ENCODE results near the gene DPP9.
"Not testable (repeated sequence)": the region's sequence is repeated elsewhere in the genome, so short reads cannot be mapped to it uniquely, and the experiment has no call there.

Gene DPP9

DNA sequence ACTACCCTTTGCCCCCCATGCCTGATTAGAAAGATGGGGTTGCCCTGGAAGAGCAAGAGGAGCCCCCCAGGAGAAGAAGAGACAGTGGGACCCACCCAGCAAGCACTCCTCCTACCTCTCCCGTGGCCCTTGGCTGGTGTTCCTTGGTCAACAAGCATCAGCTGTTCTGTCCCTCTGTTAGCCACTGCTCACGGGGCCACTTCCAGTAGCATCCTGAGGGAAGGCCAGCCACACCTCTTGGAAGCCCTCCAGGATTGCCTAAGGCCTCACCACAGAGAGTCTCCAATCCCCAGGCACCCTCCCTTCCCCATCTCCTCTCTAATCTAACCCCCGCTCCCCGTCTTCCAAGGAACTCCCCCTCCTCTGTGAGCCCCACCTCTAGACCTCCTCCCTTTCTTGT lies 15.1 kb upstream of the DPP9 start:
- DNase-seq: no peak

DNA sequence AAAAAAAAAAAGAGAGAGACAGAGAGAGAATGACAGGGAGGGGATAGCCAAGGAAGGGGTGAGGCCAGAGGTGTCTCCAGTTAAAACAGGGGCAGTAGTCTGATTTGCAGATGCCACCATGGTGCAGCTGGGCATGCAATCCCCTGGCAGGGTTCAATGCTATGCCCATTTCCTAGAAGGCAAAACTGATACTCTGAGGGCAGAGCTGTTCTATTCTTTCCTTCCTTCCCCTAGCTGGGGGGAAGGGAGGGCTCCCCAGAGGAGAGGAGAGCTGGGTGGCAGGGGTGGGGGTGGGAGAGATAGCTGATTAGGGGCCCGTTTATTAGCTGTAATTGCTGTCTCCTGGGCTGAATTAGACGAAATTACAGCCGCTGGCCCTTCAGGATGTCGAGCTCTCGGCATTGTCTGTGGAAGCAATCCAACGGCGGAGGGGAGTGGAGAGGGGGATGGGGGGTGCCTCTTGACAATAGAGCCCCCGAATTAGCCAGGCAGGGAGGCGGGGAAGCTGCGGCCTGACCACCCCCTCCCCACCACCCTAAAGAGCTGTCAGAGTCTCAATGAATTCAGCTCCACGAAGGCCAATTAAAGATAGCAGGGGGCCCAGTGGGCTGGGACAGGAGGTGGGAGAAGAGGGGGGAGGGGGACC lies 14.4 kb upstream of the DPP9 start:
- no peak for DNase-seq

DNA sequence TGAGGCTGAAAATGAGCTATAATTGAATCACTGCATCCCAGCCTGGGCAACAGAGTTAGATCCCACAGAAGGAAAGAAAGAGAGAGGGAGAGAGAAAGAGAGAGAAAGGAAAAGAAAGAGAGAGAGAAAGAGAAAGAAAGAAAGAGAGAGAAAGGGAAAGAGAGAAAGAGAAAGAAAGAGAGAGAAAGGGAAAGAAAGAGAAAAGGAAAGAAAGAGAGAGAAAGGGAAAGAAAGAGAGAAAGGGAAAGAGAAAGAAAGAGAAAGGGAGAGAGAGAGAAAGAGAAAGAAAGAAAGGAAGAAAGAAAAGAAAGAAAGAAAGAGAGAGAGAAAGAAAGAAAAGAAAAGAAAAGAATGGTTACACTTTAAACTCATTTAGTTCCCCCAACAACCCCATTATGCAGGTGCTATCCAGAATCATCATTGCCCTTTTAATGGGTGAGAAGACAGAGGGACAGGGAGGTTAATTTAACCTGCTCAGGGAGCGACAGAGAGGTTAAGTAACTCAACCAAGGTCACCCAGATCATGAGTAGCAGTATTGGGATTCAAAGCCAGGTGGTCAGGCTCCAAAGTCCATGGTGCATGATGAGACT lies 10.2 kb upstream of the DPP9 start:
- DNase-seq: no peak

DNA sequence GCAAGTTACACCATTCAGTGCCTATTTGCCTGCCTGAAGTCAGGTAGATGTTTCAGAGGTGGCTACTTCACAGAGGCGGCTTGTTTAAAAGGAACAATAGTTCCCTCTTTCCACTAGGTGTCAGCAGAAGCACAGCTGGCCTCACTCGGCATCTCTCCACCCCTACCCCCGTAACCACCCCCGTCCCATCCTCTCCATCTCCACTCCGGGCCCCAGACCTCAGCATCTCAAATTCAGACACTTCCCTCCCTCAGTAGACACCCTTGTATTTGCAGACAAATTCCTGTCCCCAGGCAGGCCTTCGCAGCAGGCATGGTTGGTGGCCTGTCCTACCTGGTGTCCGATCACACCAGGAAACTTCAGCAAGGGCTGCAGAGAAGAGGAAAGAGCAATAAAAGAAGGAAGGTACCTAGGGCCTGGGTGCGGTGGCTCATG lies 9.1 kb upstream of the DPP9 start:
- peak; percentile 67 for DNase-seq

DNA sequence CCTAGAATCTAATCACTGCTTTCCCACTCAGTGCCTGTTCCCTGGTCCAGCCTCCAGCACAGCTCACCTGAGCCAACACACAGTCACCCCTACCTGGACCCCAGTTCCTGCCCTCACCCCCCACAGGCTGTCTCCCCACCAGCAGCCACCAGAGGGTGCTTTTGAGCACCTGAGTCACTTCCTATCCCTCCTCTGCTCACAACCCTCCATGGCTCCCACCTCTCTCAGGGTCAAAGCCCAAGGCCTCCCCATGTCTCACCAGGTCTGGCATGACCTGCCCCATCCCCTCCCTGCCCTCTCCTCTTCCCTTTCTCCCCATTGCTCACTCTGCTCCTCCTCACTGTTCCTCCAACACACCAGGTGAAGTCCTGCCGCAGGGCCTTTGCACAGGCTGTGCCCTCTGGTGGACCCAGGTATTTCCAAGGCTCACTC lies 7.1 kb upstream of the DPP9 start:
- peak; percentile 55 for DNase-seq

DNA sequence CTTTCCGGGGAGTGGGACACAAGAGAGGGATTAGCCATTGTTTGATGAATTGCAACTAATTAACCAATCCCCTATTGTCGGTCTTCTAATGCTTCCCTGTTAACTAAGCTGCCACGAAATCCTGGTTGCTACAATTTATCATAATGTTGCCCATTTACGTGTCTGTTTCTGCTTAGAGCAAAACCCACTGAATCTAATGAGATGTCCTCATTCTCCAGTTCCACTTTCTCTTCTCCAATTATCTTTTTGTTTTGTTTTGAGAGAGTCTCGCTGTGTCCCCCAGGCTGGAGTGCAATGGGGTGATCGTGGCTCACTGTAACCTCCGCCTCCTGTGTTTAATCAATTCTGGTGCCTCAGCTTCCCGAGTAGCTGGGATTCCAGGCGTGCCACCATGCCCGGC lies 5.2 kb upstream of the DPP9 start:
- DNase-seq: no peak

DNA sequence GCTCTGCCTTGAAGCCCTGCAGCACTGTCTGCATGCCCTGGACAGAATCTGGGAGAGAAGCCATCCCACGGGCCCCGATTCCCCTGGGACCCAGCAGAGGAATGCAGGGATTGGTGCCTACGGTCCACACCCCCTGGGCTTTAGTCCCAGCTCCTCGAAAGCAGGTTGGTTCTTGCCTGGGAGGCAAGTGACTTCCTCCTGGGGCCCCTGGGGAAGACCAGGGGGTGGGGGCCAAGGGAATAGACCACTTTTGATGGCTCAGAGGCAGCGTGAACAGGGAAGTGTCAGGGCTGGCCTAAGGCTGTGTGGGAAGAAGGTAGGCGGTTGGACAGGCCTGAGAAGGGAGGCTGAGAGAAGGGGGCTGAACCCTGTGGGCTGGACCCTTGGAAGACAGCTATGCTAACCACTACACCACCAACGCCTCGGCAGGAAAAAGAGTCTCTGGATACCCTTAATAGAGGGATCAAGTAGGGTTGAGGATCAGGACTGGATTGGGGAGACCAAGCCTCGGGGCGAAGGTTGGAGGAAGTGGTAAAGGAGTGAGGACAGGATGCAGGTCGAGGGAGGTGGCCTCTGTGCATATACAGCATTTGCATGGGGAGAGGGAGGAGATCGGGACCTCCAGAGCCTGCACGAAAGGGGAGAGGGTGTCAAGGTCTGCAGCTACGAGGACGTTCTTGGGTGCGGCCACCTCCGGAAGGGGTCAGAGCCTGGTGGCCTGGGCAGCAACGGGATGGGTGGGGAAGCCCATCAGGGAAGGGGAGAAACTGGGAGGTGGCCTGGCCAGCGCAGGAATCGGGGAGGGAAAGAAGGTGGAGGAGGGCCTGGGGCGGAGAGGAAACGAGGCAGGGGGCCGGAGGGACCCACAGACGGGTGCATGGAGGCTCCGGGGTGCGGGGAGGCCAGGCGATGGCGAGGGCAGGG lies 709 bp downstream of the DPP9 start:
- no peak for DNase-seq

DNA sequence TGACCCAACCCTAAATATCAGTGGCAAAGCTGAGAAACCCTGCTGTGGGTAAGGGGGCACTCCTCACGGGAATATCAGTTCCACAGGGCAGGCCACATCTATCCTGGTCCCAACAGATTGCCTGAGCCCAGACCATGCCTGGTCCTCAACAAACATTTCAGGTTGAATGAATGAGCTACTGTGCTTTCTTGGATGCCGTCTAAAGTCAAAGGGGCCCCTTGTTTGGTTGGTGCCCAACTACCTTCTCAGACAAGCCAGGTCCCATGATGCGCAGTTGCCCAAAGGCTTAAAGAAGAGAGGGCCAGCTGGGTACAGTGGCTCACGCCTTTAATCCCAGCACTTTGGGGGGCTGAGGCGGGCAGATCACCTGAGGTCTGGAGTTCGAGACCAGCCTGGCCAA lies 2.4 kb downstream of the DPP9 start:
- no peak for DNase-seq

DNA sequence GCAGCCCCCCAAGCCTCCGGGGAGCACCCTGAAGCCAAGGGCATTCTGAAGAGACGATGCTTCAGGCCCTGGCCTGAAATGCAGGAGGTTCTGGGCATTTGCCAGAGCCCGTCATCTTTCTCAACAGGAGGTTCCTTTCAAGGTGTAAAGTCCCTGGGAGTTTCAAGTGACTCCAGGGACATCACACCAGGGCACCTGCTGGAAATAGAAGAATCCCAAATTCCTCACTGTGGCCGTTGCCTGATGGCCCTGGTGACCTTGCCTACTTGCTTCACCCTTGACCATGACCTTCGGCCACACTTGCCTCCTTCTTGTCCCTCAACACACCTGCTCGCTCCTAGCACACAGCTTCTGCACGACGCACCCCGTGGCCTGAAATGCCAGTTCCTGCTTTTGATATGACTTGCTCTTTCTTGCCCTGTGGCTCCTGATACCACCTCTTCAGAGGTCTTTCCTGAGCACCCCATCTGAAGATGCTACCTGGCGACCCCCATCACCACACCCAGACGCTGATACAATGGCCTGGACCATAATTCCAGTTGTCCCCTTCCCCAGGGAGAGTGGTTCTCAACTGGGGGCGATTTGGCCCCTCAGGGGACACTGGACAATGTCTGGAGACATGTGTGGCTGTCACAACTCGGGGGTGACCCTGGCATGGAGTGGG lies 3.5 kb downstream of the DPP9 start:
- DNase-seq: no peak

DNA sequence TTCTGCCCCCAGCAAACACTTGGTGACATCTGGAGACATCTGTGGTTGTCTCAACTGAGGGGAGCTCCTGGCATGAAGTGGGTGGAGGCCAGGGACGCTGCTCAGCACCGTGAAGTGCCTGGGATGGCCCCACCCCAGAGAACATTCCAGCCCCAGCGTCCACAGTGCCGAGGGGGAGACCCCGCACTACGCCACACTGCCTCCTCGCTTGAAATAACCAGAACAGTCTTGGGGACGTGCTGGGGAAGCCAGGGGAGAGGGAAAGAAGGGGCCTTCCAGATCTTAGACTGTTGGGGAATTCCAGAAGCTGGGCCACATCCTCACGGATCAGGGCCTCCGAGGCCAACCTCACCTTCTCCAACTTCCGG lies 4.2 kb downstream of the DPP9 start:
- DNase-seq: no peak

DNA sequence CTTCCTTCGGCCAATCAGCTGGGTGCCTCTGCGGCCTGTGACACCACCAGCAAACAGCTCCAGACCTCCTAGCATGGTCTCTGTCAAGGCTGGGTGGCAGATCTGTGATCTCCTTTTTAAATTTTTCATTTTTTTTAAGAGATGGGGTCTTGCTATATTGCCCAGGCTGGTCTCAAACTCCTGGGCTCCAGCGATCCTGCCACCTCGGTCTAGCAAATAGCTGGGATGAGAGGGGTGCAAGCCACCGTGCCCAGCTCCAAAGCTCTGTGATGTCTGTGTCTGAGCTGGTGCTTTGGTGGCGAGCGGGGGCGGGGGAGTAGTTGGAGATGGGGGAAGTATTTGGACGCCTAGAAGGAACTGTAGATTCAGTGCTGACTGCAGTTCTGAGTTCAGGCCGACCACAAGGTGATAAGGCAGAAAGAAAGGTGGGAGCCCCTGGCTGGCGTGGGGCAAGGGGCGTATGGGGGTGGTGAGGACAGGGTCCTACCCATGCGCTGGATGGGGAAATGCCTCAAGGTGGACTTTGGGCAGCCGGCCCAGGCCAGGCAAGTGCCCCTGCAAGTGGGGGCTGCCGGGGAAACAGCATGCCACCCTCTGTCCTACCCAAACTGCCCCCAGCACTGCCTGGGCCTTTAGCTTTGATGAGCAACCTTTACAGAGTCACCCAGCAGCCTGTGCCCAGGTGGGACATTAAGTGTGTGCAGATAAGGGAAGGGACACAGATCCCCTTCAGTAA lies 5.5 kb downstream of the DPP9 start:
- DNase-seq: no peak

DNA sequence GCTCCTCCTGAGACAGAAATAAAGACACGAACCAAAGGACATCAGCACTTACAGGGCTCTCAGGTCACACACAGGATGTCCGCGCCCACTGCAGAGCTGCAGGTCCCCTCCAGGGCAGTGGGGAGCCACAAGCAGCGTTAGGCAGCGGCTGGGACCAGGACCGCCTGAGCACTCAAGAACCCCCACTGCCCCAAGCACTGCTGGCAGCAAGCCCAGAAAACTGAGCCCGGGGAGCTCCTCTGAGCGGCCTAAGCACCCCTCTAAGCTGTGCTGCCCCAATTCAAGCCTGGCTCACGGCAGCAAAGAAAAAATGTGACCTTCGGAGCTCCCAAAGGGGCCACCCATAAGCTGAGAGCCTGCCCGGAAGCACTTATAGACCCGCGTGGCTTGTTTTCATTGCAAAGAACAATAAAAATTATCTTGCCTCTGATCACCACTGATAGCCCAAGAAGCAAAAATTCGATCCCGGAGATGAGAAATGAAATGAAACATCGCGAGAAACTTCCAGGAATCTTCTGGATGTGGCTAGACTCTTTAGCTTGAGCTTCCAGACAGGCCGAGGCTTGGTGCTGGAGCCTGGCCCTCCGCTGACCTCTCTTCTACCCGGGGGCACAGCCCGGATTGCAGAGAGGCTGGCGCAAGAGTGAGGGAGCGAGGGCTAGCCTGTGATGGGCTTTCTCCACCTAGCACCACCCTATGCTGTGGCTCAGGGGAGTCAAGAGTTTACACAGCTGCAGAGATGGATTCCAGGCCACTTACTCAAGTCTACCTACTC lies 6.3 kb downstream of the DPP9 start:
- no peak for DNase-seq

DNA sequence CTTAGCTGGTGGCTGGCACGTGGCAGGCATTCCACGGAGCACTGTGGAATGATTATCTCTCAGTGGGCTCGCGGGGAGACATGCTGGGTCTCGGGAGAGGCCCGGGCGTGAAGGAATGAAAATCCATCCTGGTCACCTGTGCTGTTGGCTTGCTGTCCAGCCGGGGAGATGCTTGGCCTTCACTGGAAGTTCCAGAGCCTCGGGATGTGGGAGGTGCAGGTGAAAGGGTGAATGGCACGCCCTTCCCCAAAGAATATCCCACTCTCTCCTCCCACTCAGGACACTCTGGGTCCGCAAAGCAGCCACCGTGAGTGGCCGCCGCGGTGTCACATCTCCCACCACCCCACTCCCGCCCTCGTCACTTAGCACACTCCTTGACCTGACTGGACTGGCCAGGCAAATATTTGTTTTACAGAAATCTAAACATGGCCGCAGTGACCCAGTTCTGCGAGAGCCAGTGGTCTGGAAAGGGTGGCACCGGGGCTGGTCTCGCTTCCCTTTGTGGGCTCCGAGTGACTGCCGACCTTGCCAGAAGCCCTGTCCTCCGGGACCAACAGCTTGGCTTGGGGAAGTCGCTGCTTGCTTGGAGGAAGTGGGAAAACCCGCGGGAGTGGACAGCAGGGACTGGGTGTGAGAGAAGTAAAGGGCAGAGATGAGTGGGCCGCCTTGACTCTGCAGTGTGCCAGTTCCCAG lies 8.0 kb downstream of the DPP9 start:
- no peak for DNase-seq

DNA sequence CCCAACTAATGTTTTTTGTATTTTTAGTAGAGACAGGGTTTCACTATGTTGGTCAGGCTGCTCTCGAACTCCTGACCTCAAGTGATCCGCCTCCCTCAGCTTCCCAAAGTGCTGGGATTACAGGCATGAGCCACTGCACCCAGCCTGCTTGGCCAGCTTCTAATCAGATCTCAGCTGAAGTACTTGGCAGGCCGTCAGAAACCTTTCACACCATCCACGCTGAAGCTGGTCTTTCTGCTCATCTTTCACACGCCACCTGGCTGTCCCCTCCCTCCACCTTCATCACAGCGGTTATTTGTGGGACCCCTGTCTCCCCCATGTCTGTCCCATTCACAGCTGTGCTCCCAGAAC lies 8.5 kb downstream of the DPP9 start:
- DNase-seq: not testable (repeated sequence)

DNA sequence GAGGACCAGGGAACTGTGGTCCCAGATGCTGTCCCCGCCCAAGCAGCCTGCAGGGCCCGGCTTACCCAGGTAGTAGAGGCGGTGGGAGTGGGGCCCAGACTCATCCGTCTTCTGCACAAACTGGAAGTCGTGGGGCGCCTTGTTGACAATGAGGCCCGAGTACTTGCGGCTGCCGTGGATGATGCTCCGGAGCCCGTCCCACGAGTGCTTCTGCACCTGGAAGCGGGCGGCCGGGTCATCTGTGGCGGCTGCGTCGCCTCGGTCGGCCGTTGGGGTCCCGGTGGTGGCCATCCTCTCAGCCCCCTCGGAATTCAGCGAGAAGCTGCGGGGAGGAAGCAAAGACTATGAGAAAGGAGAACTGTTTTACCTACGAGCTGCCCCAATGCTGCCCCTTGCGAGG lies 9.6 kb downstream of the DPP9 start:
- DNase-seq: no peak

DNA sequence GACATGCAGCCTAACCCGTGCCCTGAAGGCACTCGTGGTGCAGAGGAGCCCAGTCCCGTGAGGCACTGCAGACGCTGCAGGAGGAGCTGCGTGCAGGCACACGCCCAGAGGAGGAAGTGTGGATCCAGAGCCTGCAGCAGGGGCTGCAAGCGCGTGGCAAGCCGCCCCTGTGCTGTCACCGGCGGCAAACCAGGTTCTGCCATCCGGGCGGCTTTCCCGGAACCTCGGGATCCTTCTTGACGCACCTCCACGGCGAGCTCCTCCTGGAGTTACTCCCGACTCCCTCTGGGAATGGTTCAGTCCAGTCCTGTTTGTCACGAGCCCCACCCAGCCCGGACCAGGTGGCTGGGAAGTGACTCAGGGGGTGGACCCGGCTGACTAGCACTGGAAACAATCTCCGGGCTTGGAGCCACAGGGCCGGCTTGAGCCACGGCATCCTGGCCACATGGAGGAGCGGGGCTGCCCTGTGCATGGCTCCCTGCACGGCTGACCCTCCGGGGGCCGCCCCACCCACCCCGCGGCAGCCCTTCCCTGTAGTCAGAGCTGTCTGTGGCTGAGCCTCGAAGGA lies 10.2 kb downstream of the DPP9 start:
- no peak for DNase-seq

DNA sequence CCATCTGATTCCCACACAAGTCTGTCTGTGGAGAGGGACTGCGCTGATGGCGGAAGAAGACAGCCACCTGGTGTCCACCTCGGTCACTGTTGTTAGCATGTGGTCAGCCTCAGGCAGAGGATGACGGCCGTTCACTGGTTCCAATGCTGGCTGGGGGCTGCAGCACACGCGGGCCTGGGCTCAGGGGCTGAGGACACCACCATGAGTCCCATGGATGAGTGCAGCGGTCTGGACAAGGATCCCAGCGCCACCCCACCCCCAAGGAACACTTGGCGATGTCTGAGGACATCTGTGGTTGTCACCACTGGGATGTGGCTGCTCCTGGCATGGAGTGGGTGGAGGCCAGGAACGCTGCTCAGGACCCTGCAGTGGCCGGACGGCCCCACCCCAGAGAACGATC lies 10.9 kb downstream of the DPP9 start:
- DNase-seq: no peak

DNA sequence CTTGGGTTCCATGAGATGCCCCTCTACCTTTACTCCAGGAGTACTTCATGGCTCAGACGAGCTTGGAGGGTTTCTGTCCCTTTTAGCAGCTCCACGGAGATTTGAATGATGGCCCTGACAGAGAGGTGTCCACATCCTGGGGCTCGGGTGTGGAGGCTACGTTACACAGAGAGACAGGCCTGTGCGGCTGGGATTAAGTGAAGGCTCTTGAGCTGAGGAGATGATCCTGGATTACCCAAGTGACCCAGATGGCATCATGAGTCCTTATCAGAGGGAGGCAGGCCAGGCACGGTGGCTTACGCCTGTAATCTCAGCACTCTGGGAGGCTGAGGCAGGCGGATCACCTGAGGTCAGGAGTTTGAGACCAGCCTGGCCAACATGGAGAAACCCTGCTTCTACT lies 12.4 kb downstream of the DPP9 start:
- DNase-seq: no peak

DNA sequence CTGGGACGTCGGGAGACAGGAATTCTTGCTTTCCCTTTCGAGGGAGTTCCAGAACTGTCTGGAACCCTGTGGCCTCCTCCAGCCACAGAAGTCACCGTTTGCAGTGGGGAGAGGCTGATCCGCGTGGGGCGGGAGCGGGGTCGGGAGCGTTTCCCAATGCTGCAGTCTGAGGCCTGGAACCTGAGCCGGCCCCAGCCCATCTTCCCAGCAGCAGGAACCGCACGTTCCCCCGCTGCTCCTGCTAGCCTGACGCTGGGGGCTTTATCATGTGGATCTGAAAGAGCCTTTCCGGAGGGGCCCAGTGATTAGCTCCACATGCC lies 13.4 kb downstream of the DPP9 start:
- no peak for DNase-seq

DNA sequence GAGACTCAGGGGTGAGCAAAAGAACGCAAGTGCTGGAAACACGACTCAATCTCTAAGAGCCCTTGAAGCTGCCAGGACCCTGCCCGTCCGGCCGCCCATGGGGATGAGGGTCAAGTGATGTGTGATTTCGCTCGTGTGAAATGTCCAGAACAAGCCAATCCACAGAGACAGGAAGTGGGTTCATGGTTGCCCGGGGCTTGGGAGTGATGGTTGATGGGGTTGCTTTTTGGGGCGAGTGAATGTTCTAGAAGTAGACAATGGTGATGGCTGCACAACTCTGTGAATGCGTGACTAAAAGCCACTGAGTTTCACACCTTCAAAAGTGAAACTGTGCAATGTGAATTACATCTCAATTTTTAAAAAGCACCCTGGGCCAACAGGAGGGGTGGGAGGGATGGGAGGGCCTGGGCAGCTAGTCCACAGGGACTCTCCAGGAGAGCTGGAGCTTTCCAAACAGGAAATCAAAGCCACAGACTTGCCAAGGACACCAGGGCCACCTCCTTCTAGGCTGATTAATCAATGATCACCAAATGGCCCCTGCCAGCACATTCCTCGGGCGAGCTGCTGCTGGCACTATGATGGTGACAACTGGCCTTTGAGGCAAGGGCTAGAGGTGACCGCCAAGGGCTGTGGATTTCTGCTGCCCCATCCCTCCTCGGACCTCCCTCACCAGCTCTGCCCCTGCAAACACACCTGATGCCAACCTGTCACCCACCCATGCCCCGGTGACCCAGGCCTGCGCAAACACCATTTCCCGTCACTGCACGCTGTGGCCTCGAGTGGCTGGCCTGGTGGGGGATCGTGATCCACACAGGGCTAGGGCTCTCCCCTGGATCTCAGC lies 14.0 kb downstream of the DPP9 start:
- peak; percentile 18 for DNase-seq
